Tibial nerve (tissue), 4 donors: Measurements from ENCODE around the gene CCDC38.

Source experiments
- EP300 ChIP-seq, 2 donors: sonication (generic); formaldehyde crosslinking; IDR thresholded peaks; one replicate each; pipeline ENCODE4 v1.6.1; 2017; ENCODE audit warnings: antibody characterized with exemption in 2 of 2, mild to moderate bottlenecking in 1 of 2
- POLR2A ChIP-seq, 2 donors: fragments of 450-650 bp; IDR thresholded peaks; one replicate each; pipeline ENCODE4 v1.6.1; 2017; ENCODE audit warnings: antibody characterized with exemption in 2 of 2, mild to moderate bottlenecking in 2 of 2, moderate library complexity in 2 of 2
- TF ChIP-seq, protein P1 (sequence below), 5 experiments: fragments of 200-600 bp in 3 of 5; fragments of 450-650 bp in 2 of 5; sonication (generic) in 3 of 5; IDR thresholded peaks; one replicate each; pipeline ENCODE4 v1.5.1; 2016 to 2019; ENCODE audit warnings: antibody characterized with exemption in 5 of 5, mild to moderate bottlenecking in 3 of 5, moderate library complexity in 2 of 5

DNA sequence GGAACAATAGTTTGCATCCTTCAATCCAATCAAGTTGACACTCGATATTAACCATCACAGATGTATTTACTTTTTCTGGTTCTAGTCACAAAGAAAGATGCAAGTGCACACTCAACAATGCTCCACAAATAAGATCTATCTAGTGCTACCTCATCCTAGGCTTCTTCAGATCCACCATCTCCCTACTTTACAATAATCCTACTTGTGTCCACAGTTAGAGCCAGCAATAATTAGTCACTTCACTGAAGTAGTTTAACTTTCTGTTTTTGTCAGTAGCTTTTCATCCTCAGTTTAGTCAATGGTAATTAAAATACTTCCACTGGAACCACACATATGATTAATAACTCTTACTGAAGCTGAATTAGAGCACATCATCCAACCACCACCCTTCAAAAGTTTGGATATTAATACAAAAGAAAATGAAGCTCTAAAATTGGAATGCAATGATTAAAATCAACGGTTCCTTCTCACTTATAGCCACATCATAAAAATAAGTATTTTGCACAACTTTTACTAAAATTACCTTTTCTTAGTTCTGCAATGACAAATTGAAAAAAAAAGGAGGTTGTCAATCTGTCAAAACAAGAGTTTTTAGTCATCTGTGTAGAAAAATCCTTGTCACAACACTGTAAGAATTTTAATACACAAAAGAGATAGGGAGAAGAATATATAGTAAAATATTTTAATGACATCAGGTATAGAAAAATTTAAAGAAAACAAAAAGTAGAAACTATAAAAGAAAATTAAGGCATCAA is 111.9 kb downstream of the CCDC38 start:
- TF ChIP-seq, protein P1, sequence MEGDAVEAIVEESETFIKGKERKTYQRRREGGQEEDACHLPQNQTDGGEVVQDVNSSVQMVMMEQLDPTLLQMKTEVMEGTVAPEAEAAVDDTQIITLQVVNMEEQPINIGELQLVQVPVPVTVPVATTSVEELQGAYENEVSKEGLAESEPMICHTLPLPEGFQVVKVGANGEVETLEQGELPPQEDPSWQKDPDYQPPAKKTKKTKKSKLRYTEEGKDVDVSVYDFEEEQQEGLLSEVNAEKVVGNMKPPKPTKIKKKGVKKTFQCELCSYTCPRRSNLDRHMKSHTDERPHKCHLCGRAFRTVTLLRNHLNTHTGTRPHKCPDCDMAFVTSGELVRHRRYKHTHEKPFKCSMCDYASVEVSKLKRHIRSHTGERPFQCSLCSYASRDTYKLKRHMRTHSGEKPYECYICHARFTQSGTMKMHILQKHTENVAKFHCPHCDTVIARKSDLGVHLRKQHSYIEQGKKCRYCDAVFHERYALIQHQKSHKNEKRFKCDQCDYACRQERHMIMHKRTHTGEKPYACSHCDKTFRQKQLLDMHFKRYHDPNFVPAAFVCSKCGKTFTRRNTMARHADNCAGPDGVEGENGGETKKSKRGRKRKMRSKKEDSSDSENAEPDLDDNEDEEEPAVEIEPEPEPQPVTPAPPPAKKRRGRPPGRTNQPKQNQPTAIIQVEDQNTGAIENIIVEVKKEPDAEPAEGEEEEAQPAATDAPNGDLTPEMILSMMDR (IDR thresholded peaks at IDR 0.05), result no peak
- TF ChIP-seq POLR2A (IDR thresholded peaks at IDR 0.05) (no peak), EP300 (IDR thresholded peaks at IDR 0.05) (no peak)
